K562 (cell line): Measurements from ENCODE around the gene SERPINI2. TPM values are rescaled to one million over a fixed set of nuclear protein-coding genes. Genes with fewer than 3 reads are reported as not detected.

Source experiments
- polyA plus RNA-seq, 8 experiments: library from polyadenylated mRNA; depleted of rRNA in 4 of 8; stranded (reverse) in 5 of 8; unstranded in 3 of 8; fragments of >200 nt; fragmentation: Nextera tagmentation in 2 of 8; fragmentation: Illumina TruSeq in 1 of 8; extraction: Ambion mirVana in 2 of 8; extraction: Trizol in 1 of 8; gene quantifications; 2 replicates each; pipeline versions ENCODE4 v1.2.1 to v1.2.3, GENCODE V29; 2011 to 2014; ENCODE audit warnings: inconsistent platforms in 1 of 8, missing spikeins in 1 of 8
- total RNA-seq, 7 experiments: library from RNA; depleted of rRNA in 6 of 7; stranded (reverse); fragments of >200 nt in 6 of 7; fragmentation: Illumina TruSeq in 2 of 7; extraction: Trizol in 2 of 7; gene quantifications; 2 replicates each; pipeline versions ENCODE4 v1.2.1 to v1.2.3, GENCODE V29; 2011 to 2021; ENCODE audit warnings: low replicate concordance in 1 of 7

SERPINI2 gene
- total and polyA plus RNA-seq, 9 of the 15 experiments (the other 6 are each of a cell fraction or from before 2014, with no cell fraction given), result not detected

Other genes with a start within 250 kb of the SERPINI2 start
- not detected in 2 replicates for gene ZBBX, start 93.7 kb downstream of the SERPINI2 start, total RNA-seq (2014; rRNA removed)
- not detected in 2 replicates for gene ZBBX, start 93.7 kb downstream of the SERPINI2 start, total RNA-seq (2014; rRNA removed; fragmentation: Illumina TruSeq; extraction: Trizol)
- not detected in 2 replicates for gene ZBBX, start 93.7 kb downstream of the SERPINI2 start, total RNA-seq (2015; rRNA removed; fragmentation: Illumina TruSeq; extraction: Trizol)
- gene ZBBX, start 93.7 kb downstream of the SERPINI2 start, total RNA-seq (2021), result not detected in 2 replicates
- not detected in 2 replicates for gene ZBBX, start 93.7 kb downstream of the SERPINI2 start, polyA plus RNA-seq (2011; rRNA removed)
- not detected in 2 replicates for gene ZBBX, start 93.7 kb downstream of the SERPINI2 start, polyA plus RNA-seq (2014; fragmentation: Illumina TruSeq; extraction: Trizol)
- gene ZBBX, start 93.7 kb downstream of the SERPINI2 start, polyA plus RNA-seq (2014; fragmentation: Nextera tagmentation; extraction: Ambion mirVana), result not detected
- gene ZBBX, start 93.7 kb downstream of the SERPINI2 start, polyA plus RNA-seq (2014; rRNA removed), result not detected in 2 replicates
- not detected in 2 replicates for gene WDR49, start 179.9 kb upstream of the SERPINI2 start, total RNA-seq (2014; rRNA removed)
- gene WDR49, start 179.9 kb upstream of the SERPINI2 start, total RNA-seq (2014; rRNA removed; fragmentation: Illumina TruSeq; extraction: Trizol), result not detected in 2 replicates
- gene WDR49, start 179.9 kb upstream of the SERPINI2 start, total RNA-seq (2015; rRNA removed; fragmentation: Illumina TruSeq; extraction: Trizol), result not detected in 2 replicates
- not detected in 2 replicates for gene WDR49, start 179.9 kb upstream of the SERPINI2 start, total RNA-seq (2021)
- gene WDR49, start 179.9 kb upstream of the SERPINI2 start, polyA plus RNA-seq (2011; rRNA removed), result 0.04 TPM in 1 of 2 replicates, not detected in the other
- gene WDR49, start 179.9 kb upstream of the SERPINI2 start, polyA plus RNA-seq (2014; fragmentation: Illumina TruSeq; extraction: Trizol), result not detected in 2 replicates
- gene WDR49, start 179.9 kb upstream of the SERPINI2 start, polyA plus RNA-seq (2014; fragmentation: Nextera tagmentation; extraction: Ambion mirVana), result not detected
- gene WDR49, start 179.9 kb upstream of the SERPINI2 start, polyA plus RNA-seq (2014; rRNA removed), result not detected in 2 replicates